Activated CD4-positive, alpha-beta T cell treated with anti-CD3 and anti-CD28 coated beads, Interleukin-2, amount 50 U/mL, for 48 hours (primary cell): ENCODE measurements around the gene CROCC2.

Experiments
- DNase-seq, 2 experiments: peaks; one replicate each; pipeline ENCODE4 v3.0.0-alpha.2; 2020

Gene CROCC2

GRCh38 chr2:240922982-240923537 is 16.9 kb downstream of the CROCC2 start:
- DNase-seq: no peak

- no peak for DNase-seq
Observed at GRCh38 chr2:240925191-240925567, 19.0 kb downstream of the CROCC2 start.

- DNase-seq: no peak
Observed at GRCh38 chr2:240925568-240926515, 19.7 kb downstream of the CROCC2 start.

- DNase-seq: no peak
Observed at GRCh38 chr2:240926516-240927389, 20.6 kb downstream of the CROCC2 start.

GRCh38 chr2:240927390-240927781 is 21.2 kb downstream of the CROCC2 start:
- no peak for DNase-seq

GRCh38 chr2:240928476-240929363 is 22.6 kb downstream of the CROCC2 start:
- no peak for DNase-seq

GRCh38 chr2:240929364-240930095 is 23.4 kb downstream of the CROCC2 start:
- DNase-seq: no peak

GRCh38 chr2:240930096-240930630 is 24.0 kb downstream of the CROCC2 start:
- DNase-seq: no peak

- no peak for DNase-seq
Observed at GRCh38 chr2:240930631-240931318, 24.6 kb downstream of the CROCC2 start.

GRCh38 chr2:240931319-240931949 is 25.3 kb downstream of the CROCC2 start:
- DNase-seq: no peak

GRCh38 chr2:240932001-240932723 is 26.0 kb downstream of the CROCC2 start:
- no peak for DNase-seq

GRCh38 chr2:240932724-240933047 is 26.6 kb downstream of the CROCC2 start:
- no peak for DNase-seq

- no peak for DNase-seq
Observed at GRCh38 chr2:240933048-240933965, 27.2 kb downstream of the CROCC2 start.

GRCh38 chr2:240933966-240934700 is 28.0 kb downstream of the CROCC2 start:
- no peak for DNase-seq

GRCh38 chr2:240934701-240935102 is 28.6 kb downstream of the CROCC2 start:
- DNase-seq: no peak

GRCh38 chr2:240935103-240935876 is 29.2 kb downstream of the CROCC2 start:
- no peak for DNase-seq

- no peak for DNase-seq
Observed at GRCh38 chr2:240936106-240936505, 30.0 kb downstream of the CROCC2 start.
